IMR-90 (cell line): ENCODE measurements around the gene CHML. TPM values are rescaled to one million over a fixed set of nuclear protein-coding genes. Genes with fewer than 3 reads are reported as not detected.

Experiments used
- ATAC-seq: fragments of 200-7000 bp; cut with Tn5 transposase; 2 replicates; pipeline ENCODE4 v1.9.1; 2020; ENCODE audit warnings: low read depth, mild to moderate bottlenecking, moderate library complexity
- BruUV-seq: library from RNA; stranded (reverse); fragments of 400-500 nt; replicated peaks from 2 replicates; lab custom pipeline; 2021; lab: Mats Ljungman, UMichigan
- CTCF ChIA-PET: fragments of 300-600 bp; formaldehyde crosslinking; extraction: SDS; loops from one replicate; lab custom pipeline; 2021; ENCODE audit warnings: antibody characterized with exemption; lab: Yijun Ruan, JAX
- POLR2A ChIA-PET: fragments of 300-600 bp; sonication (Branson Sonifier 250); formaldehyde crosslinking; loops from one replicate; lab custom pipeline; 2022; ENCODE audit warnings: antibody characterized with exemption; ENCODE audit not compliant: unreplicated experiment; lab: Charles Lee
- DNase-seq: peaks from one replicate; pipeline ENCODE4 v3.0.0; 2013
- H2AFZ ChIP-seq: replicated peaks from 2 replicates; pipeline ENCODE3; 2013; ENCODE audit warnings: low read length, mild to moderate bottlenecking; ENCODE audit not compliant: poor library complexity
- H2AK5ac ChIP-seq: 2 replicates; pipeline ENCODE4 v1.6.1; 2013; ENCODE audit warnings: low read depth, low read length, inconsistent platforms
- H2AK9ac ChIP-seq: replicated peaks from 2 replicates; pipeline ENCODE3; 2013; ENCODE audit warnings: mild to moderate bottlenecking, low read depth, low read length, moderate library complexity; ENCODE audit not compliant: poor library complexity
- H2BK120ac ChIP-seq: 2 replicates; pipeline ENCODE4 v1.6.1; 2013; ENCODE audit warnings: low read depth, low read length, inconsistent platforms
- H2BK15ac ChIP-seq: 3 replicates; pipeline ENCODE4 v1.6.1; 2013; ENCODE audit warnings: low read depth, low read length, inconsistent platforms
- H2BK20ac ChIP-seq: 2 replicates; pipeline ENCODE4 v1.6.1; 2013; ENCODE audit warnings: low read depth, mild to moderate bottlenecking, inconsistent platforms, low read length, moderate library complexity
- H2BK5ac ChIP-seq: 2 replicates; pipeline ENCODE4 v1.6.1; 2013; ENCODE audit warnings: mild to moderate bottlenecking, low read depth, low read length, inconsistent platforms; ENCODE audit not compliant: poor library complexity, severe bottlenecking
- H3K14ac ChIP-seq: replicated peaks from 2 replicates; pipeline ENCODE4 v1.6.1; 2013; ENCODE audit warnings: low read depth, low read length, inconsistent platforms
- H3K18ac ChIP-seq: 2 replicates; pipeline ENCODE4 v1.6.1; 2013; ENCODE audit warnings: low read depth, low read length, control low read depth
- H3K23ac ChIP-seq: 2 replicates; pipeline ENCODE4 v1.6.1; 2013; ENCODE audit warnings: low read depth, low read length, inconsistent platforms
- H3K27ac ChIP-seq: 2 replicates; pipeline ENCODE4 v1.5.1; 2013; ENCODE audit warnings: mild to moderate bottlenecking, control low read depth, low read length; ENCODE audit not compliant: insufficient read depth
- H3K27me3 ChIP-seq: 2 replicates; pipeline ENCODE4 v1.6.1; 2013; ENCODE audit warnings: low read length; ENCODE audit not compliant: control insufficient read depth, insufficient read depth
- H3K36me3 ChIP-seq: 2 replicates; pipeline ENCODE4 v1.6.1; 2013; ENCODE audit warnings: low read length, mixed read lengths; ENCODE audit not compliant: control insufficient read depth, insufficient read depth
- H3K4ac ChIP-seq: 2 replicates; pipeline ENCODE4 v1.6.1; 2013; ENCODE audit warnings: low read depth, low read length, inconsistent platforms
- H3K4me1 ChIP-seq: 2 replicates; pipeline ENCODE4 v1.6.1; 2013; ENCODE audit warnings: low read length, mixed read lengths; ENCODE audit not compliant: control insufficient read depth, insufficient read depth
- H3K4me2 ChIP-seq: 2 replicates; pipeline ENCODE4 v1.6.1; 2013; ENCODE audit warnings: low read depth, mild to moderate bottlenecking, control low read depth, low read length, moderate library complexity
- H3K4me3 ChIP-seq: 2 replicates; pipeline ENCODE4 v1.5.1; 2013; ENCODE audit warnings: low read depth, mild to moderate bottlenecking, control low read depth, low read length, moderate library complexity; ENCODE audit not compliant: insufficient read depth
- H3K56ac ChIP-seq: 2 replicates; pipeline ENCODE4 v1.6.1; 2013; ENCODE audit warnings: low read length, inconsistent platforms; ENCODE audit not compliant: insufficient read depth; ENCODE audit errors: extremely low read depth
- H3K79me1 ChIP-seq, 2 experiments: 2 replicates each; pipeline ENCODE4 v1.6.1; 2013; ENCODE audit warnings: low read length in 2 of 2, inconsistent platforms in 1 of 2, low read depth in 1 of 2
- H3K9ac ChIP-seq: 2 replicates; pipeline ENCODE4 v1.6.1; 2013; ENCODE audit warnings: low read depth, low read length, control low read depth
- H3K9me1 ChIP-seq: 2 replicates; pipeline ENCODE4 v1.6.1; 2013; ENCODE audit warnings: low read length, inconsistent platforms; ENCODE audit not compliant: insufficient read depth
- H3K9me3 ChIP-seq: 2 replicates; pipeline ENCODE4 v1.6.1; 2013; ENCODE audit warnings: low read length; ENCODE audit not compliant: control insufficient read depth, insufficient read depth
- H4K20me1 ChIP-seq: 2 replicates; pipeline ENCODE4 v1.6.1; 2013; ENCODE audit warnings: low read length, inconsistent platforms; ENCODE audit not compliant: insufficient read depth
- H4K5ac ChIP-seq: 2 replicates; pipeline ENCODE4 v1.6.1; 2013; ENCODE audit warnings: mild to moderate bottlenecking, low read depth, low read length, control low read depth
- H4K8ac ChIP-seq, 2 experiments: 2 replicates each; pipeline ENCODE4 v1.6.1; 2013; ENCODE audit warnings: low read depth in 2 of 2, low read length in 2 of 2, control low read depth in 1 of 2, inconsistent platforms in 1 of 2
- H4K91ac ChIP-seq: 2 replicates; pipeline ENCODE4 v1.6.1; 2013; ENCODE audit warnings: low read depth, low read length, inconsistent platforms; ENCODE audit not compliant: insufficient read depth
- BHLHE40 ChIP-seq: fragments of 150-350 bp; IDR thresholded peaks from 2 replicates; pipeline ENCODE4 v1.6.1; 2016; ENCODE audit warnings: mild to moderate bottlenecking, low read depth, low read length
- CEBPB ChIP-seq: IDR thresholded peaks from 2 replicates; pipeline ENCODE4 v1.6.1; 2012; ENCODE audit warnings: low read depth, low read length, improper control_type of control experiment
- CHD1 ChIP-seq: IDR thresholded peaks from 2 replicates; pipeline ENCODE4 v1.6.1; 2012; ENCODE audit warnings: low read depth, low read length, improper control_type of control experiment
- CTCF ChIP-seq: conservative IDR thresholded peaks from 2 replicates; pipeline ENCODE4 v1.5.1; 2012; ENCODE audit warnings: mild to moderate bottlenecking, low read depth, low read length, improper control_type of control experiment
- FOS ChIP-seq: fragments of 150-350 bp; IDR thresholded peaks from 2 replicates; pipeline ENCODE4 v1.6.1; 2016; ENCODE audit warnings: low read depth, low read length
- MAFK ChIP-seq: IDR thresholded peaks from 2 replicates; pipeline ENCODE4 v1.6.1; 2012; ENCODE audit warnings: low read depth, low read length, improper control_type of control experiment
- MXI1 ChIP-seq: IDR thresholded peaks from 2 replicates; pipeline ENCODE4 v1.6.1; 2012; ENCODE audit warnings: low read depth, mild to moderate bottlenecking, low read length, moderate library complexity, borderline replicate concordance
- NFE2L2 ChIP-seq: fragments of 150-350 bp; IDR thresholded peaks from 2 replicates; pipeline ENCODE4 v1.6.1; 2016; ENCODE audit warnings: low read depth, mild to moderate bottlenecking, low read length
- POLR2A ChIP-seq: IDR thresholded peaks from 2 replicates; pipeline ENCODE4 v1.6.1; 2012; ENCODE audit warnings: mild to moderate bottlenecking, low read depth, low read length
- RAD21 ChIP-seq: IDR thresholded peaks from 2 replicates; pipeline ENCODE4 v1.6.1; 2012; ENCODE audit warnings: low read length, improper control_type of control experiment
- RFX5 ChIP-seq: IDR thresholded peaks from 2 replicates; pipeline ENCODE4 v1.8.0; 2012; ENCODE audit warnings: low read depth, mild to moderate bottlenecking, low read length, moderate library complexity
- SMC3 ChIP-seq: fragments of 150-350 bp; IDR thresholded peaks from 2 replicates; pipeline ENCODE4 v1.6.1; 2016; ENCODE audit warnings: low read depth, mild to moderate bottlenecking, antibody characterized with exemption, low read length, moderate library complexity
- WGBS, 2 experiments: methylation state at CpG; one replicate each; pipeline versions ENCODE4 v1.1.5 to v1.1.7; 2013; ENCODE audit warnings: missing lambda C conversion rate in 2 of 2; ENCODE audit not compliant: insufficient read length in 1 of 2; ENCODE audit errors: extremely low coverage in 2 of 2; 5-methylcytosine and 5-hydroxymethylcytosine counted together
- dilution Hi-C: fragments of 300-500 bp; cut with HindIII; formaldehyde crosslinking; loops from one replicate; pipeline ENCODE4 v1.14.3; 2018; ENCODE audit warnings: low sequenced_read_pairs; ENCODE audit not compliant: unreplicated experiment
- in situ Hi-C: fragments of 300-500 bp; cut with MboI; formaldehyde crosslinking; loops from 3 replicates; pipeline ENCODE4 v1.14.3; 2019; ENCODE audit warnings: low sequenced_read_pairs, inconsistent platforms, mixed read lengths
- intact Hi-C: fragments of 100-400 bp; cut with micrococcal nuclease; formaldehyde crosslinking; loops from 2 replicates; pipeline ENCODE4 v1.10.0; 2022
- polyA plus RNA-seq, 3 experiments: library from polyadenylated mRNA; depleted of rRNA; stranded (reverse); fragments of >200 nt; gene quantifications; 2 replicates each; pipeline ENCODE4 v1.2.3, GENCODE V29; 2012; ENCODE audit warnings: low replicate concordance in 1 of 3
- total RNA-seq: library from RNA; depleted of rRNA; stranded (reverse); fragments of >200 nt; gene quantifications from 2 replicates; pipeline ENCODE4 v1.2.3, GENCODE V29; 2012
- TF ChIP-seq, protein P1 (sequence below): fragments of 150-350 bp; IDR thresholded peaks from 2 replicates; pipeline ENCODE4 v1.6.1; 2016; ENCODE audit warnings: low read depth, mild to moderate bottlenecking, low read length, moderate library complexity, borderline replicate concordance

CHML gene
- total and polyA plus RNA-seq, 2 of the 4 experiments (the other 2 are of a cell fraction) = 5.3 to 25.6 TPM

DNA sequence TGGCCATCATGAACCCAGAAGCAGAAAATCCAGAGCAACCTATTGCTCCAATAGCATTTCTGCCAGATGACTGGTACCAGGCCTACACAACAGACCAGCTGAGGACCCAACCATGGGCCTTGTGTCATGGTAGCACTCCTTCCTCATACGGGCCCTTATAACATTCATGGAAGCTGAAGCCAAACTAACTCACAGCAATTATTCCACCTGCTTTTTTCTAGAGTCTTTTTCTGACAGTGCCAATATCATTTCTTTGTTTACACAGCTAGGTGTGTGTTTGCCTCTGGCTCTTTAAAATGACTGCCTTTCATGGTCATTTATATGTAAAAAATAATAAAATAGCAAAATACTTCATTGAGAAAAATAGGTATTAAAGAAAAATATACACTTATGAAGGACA, 8.0 kb upstream of the CHML start:
- no peak for ATAC-seq
- Histone ChIP-seq H3K56ac (no peak overlapping the region), H3K4ac (no peak overlapping the region), H3K18ac (no peak overlapping the region), H2BK5ac (no peak overlapping the region), H3K9me3 (no peaks in the 10 kb centered on the region; the same call in 1 of the 2 replicates), H2BK120ac (no peak overlapping the region), H3K27ac (no peak overlapping the region), H3K23ac (no peak overlapping the region), H3K14ac (no peak overlapping the region), H4K20me1 (no peaks in the 10 kb centered on the region), H4K5ac (no peak overlapping the region), H4K91ac (no peak overlapping the region), H3K36me3 (no peaks in the 10 kb centered on the region), H2AFZ (no peak overlapping the region), H3K9me1 (no peaks in the 10 kb centered on the region), H2BK20ac (no peak overlapping the region), H3K4me3 (no peak overlapping the region), H2BK15ac (no peak overlapping the region), H2AK9ac (no peak overlapping the region), H3K4me1 (no peaks in the 10 kb centered on the region), H3K79me1 (no peaks in the 10 kb centered on the region), H3K4me2 (no peak overlapping the region), H3K9ac (no peak overlapping the region), H4K8ac (no peak overlapping the region), H2AK5ac (no peak overlapping the region), H3K27me3 (peaks cover 2% of the 10 kb centered on the region; the same call in 1 of the 2 replicates)
- no CpG with 5 or more reads among the region's 1 CpG for WGBS, 2 experiments
- ChIA-PET POLR2A (no interaction called here), CTCF (no interaction called here)
- BruUV-seq = no TSS peak
- in situ Hi-C loops (no loop called here), dilution Hi-C loops (no loop called here), intact Hi-C loops (no loop called here)
- no peak for DNase-seq
- TF ChIP-seq POLR2A = no peak
- no peak for TF ChIP-seq NFE2L2
- TF ChIP-seq SMC3 = no peak
- TF ChIP-seq, protein P1, sequence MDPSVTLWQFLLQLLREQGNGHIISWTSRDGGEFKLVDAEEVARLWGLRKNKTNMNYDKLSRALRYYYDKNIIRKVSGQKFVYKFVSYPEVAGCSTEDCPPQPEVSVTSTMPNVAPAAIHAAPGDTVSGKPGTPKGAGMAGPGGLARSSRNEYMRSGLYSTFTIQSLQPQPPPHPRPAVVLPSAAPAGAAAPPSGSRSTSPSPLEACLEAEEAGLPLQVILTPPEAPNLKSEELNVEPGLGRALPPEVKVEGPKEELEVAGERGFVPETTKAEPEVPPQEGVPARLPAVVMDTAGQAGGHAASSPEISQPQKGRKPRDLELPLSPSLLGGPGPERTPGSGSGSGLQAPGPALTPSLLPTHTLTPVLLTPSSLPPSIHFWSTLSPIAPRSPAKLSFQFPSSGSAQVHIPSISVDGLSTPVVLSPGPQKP = no peak
- TF ChIP-seq RFX5 = no peak
- TF ChIP-seq MAFK = no peak
- no peak for TF ChIP-seq CEBPB
- no peak for TF ChIP-seq FOS
- TF ChIP-seq BHLHE40 = no peak
- no peak for TF ChIP-seq CTCF
- TF ChIP-seq RAD21 = no peak
- no peak for TF ChIP-seq MXI1
- TF ChIP-seq CHD1 = no peak
